ENCODE data around the gene EEPD1. TPM values are rescaled to one million over a fixed set of nuclear protein-coding genes. Genes with fewer than 3 reads are reported as not detected.
"Not testable (repeated sequence)": the region's sequence is repeated elsewhere in the genome, so short reads cannot be mapped to it uniquely, and the experiment has no call there.

Gene EEPD1
- total and polyA plus RNA-seq, 3 donors from 2014 or later: 10.2 to 11.8 (median 10.9) TPM

DNA sequence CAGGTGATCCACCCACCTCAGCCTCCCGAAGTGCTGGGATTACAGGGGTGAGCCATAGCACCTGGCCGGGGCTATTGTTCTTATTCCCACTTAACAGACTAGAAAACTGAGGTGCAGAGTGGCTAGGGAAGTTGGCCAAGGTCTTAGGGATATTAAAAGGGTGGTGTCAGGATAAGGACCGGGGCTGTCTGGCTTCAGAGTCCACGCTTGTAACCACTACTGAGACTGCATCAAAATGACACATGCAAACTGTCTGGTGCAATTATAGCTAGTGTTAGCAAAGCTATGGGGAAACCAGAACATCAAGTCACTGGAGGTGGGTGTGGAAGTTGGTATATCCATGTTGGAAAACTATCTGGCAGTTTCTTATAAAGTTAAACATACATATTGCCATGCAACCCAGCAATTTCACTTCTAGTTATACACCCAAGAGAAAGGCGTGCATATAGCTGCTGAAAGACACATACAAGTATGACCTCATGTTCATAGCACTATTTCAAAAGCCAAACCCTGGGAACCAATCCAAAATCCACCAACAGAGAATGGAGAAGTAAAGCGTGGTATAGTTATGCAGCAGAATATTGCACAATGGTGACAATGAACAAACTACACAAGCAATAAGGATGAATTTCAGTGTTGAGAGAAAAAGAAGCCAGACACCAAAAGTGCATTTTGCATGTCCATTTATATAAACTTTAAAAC lies 33.9 kb upstream of the EEPD1 start:
- H3K27me3 ChIP-seq: no peaks in the 10 kb centered on the region
- no peak for DNase-seq
- peaks cover 13% of the 10 kb centered on the region for H3K4me1 ChIP-seq
- WGBS, 2 donors: 88 to 92% methylated on average over 6 of the region's 6 CpGs
- TF ChIP-seq, protein P1, sequence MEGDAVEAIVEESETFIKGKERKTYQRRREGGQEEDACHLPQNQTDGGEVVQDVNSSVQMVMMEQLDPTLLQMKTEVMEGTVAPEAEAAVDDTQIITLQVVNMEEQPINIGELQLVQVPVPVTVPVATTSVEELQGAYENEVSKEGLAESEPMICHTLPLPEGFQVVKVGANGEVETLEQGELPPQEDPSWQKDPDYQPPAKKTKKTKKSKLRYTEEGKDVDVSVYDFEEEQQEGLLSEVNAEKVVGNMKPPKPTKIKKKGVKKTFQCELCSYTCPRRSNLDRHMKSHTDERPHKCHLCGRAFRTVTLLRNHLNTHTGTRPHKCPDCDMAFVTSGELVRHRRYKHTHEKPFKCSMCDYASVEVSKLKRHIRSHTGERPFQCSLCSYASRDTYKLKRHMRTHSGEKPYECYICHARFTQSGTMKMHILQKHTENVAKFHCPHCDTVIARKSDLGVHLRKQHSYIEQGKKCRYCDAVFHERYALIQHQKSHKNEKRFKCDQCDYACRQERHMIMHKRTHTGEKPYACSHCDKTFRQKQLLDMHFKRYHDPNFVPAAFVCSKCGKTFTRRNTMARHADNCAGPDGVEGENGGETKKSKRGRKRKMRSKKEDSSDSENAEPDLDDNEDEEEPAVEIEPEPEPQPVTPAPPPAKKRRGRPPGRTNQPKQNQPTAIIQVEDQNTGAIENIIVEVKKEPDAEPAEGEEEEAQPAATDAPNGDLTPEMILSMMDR (IDR thresholded peaks at IDR 0.05): no peak
- no peak for TF ChIP-seq POLR2A (IDR thresholded peaks at IDR 0.05)
- H3K4me3 ChIP-seq: no peak overlapping the region
- intact Hi-C loops (cut with DNase I; ENCODE audit: low total_unique reads): no loop called here
- no peaks in the 10 kb centered on the region for H3K36me3 ChIP-seq (ENCODE audit: low read depth, missing control alignments)
- H3K9me3 ChIP-seq: no peaks in the 10 kb centered on the region
- no peak overlapping the region for H3K27ac ChIP-seq

DNA sequence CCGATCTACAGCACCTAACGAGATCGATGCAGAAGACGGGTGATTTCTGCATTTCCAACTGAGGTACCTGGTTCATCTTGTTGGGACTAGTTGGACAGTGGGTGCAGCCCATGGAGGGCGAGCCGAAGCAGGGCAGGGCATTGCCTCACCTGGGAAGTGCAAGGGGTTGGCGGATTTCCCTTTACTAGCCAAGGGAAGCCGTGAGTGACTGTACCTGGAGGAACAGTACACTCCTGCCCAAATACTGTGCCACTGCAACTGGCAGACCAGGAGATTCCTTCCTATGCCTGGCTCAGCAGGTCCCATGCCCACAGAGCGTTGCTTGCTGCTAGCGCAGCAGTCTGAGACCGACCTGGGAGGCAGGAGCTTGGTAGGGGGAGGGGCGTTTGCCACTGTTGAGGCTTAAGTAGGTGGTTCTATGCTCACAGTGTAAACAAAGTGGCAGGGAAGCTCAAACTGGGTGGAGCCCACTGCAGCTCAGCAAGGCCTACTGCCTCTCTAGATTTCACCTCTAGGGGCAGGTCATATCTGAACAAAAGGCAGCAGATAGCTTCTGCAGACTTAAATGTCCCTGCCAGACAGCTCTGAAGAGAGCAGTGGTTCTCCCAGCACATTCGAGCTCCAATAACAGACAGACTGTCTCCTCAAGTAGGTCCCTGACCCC lies 32.9 kb upstream of the EEPD1 start:
- not testable (repeated sequence) for H3K4me3 ChIP-seq
- H3K4me1 ChIP-seq: peaks cover 13% of the 10 kb centered on the region

DNA sequence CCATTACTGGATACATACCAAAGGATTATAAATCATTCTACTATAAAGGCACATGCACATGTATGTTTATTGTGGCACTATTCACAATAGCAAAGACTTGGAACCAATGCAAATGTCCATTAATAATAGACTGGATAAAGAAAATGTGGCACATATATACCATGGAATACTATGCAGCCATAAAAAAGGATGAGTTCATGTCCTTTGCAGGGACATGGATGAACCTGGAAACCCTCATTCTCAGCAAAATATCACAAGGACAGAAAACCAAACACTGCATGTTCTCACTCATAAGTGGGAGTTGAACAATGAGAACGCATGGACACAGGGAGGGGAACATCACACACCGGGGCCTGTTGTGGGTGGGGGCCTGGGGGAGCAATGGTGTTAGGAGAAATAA lies 27.4 kb upstream of the EEPD1 start:
- intact Hi-C loops (cut with DNase I; ENCODE audit: low total_unique reads); H3K27ac ChIP-seq; H3K36me3 ChIP-seq (ENCODE audit: low read depth, missing control alignments); H3K9me3 ChIP-seq; H3K4me3 ChIP-seq; DNase-seq; H3K4me1 ChIP-seq; H3K27me3 ChIP-seq: not testable (repeated sequence)
- 85 to 86% methylated on average over 2 of the region's 2 CpGs for WGBS, 2 donors

More for the DNA sequence above, 32.9 kb upstream of the EEPD1 start:
- H3K27me3 ChIP-seq; DNase-seq; intact Hi-C loops (cut with DNase I; ENCODE audit: low total_unique reads); H3K9me3 ChIP-seq; H3K36me3 ChIP-seq (ENCODE audit: low read depth, missing control alignments); H3K27ac ChIP-seq: not testable (repeated sequence)
- 83 to 92% methylated on average over 8 to 13 of the region's 13 CpGs for WGBS, 2 donors

DNA sequence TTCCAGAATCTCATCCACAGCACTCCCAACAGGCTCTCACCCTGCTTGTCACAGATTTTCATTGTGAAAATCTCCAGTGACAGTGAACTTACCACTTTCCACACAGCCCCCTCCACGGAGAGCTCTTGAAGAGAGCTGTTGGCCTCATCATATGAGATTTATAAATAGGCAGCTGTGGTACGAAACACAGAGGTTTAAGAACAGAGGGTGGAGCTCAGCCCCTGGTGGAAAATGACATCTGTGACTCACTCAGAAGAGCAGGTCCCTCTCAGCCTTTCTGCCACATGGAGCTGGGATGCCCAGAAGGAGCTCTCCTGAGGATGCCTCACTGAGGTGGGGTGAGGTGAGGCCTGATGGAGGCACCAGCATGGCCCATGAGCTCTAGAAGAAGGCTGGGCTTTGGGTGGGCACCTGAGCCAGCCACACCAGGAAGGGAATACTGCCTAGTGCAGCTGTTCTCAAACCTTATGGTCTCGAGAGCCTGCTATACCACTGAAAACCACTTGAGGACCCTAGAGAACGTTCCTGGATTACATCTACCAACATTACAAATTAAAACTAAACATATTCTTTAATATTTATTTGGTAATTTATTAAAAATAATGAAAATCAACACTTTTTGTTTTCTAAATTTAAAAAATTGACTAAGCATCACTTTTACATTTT lies 25.8 kb upstream of the EEPD1 start:
- H3K4me1 ChIP-seq: peaks cover 7% of the 10 kb centered on the region
- no peak overlapping the region for H3K4me3 ChIP-seq
- H3K36me3 ChIP-seq (ENCODE audit: low read depth, missing control alignments): no peaks in the 10 kb centered on the region
- intact Hi-C loops (cut with DNase I; ENCODE audit: low total_unique reads): no loop called here
- 87 to 94% methylated on average over 4 of the region's 4 CpGs for WGBS, 2 donors
- TF ChIP-seq, protein P1 (IDR thresholded peaks at IDR 0.05): peak in 1 of 3 experiments; percentile 29
- TF ChIP-seq POLR2A (IDR thresholded peaks at IDR 0.05): no peak
- no peaks in the 10 kb centered on the region for H3K27me3 ChIP-seq
- DNase-seq: no peak
- H3K9me3 ChIP-seq: no peaks in the 10 kb centered on the region
- no peak overlapping the region for H3K27ac ChIP-seq

DNA sequence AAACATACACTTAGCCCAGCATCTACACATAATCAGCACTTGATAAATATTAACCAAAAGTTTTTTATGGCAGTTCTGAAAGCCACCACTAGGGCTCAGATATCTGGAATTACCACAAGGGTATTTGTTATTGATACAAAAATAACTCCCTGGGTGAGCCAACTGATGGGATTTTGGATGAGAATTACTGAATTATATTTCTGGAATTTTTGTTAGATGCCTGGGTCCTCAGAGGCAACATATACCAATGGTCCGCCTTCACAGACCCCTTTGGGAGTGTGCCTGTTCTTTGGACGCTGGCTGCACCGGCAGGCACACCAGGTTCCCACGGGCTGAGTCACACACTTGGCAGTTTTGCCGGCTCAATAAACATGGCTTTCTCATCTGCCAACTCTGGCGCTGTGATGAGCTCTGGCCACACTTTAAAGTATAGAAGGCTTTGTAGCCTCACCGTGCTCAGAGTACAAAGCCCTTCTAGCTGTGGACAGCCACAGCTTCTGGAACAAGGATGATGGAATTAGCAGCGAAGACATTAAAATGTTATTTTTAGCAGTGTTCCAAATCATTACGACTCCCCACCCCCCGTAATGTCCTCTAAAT lies 24.5 kb upstream of the EEPD1 start:
- Histone ChIP-seq H3K36me3 (ENCODE audit: low read depth, missing control alignments) (no peaks in the 10 kb centered on the region), H3K27me3 (no peaks in the 10 kb centered on the region), H3K4me1 (peaks cover 7% of the 10 kb centered on the region), H3K9me3 (no peaks in the 10 kb centered on the region), H3K4me3 (no peak overlapping the region), H3K27ac (no peak overlapping the region)
- intact Hi-C loops (cut with DNase I; ENCODE audit: low total_unique reads): no loop called here
- no peak for TF ChIP-seq POLR2A (IDR thresholded peaks at IDR 0.05)
- TF ChIP-seq, protein P1 (IDR thresholded peaks at IDR 0.05): peak; percentile 40 to 83 (median 58)
- peak; percentile 60 for DNase-seq
- 42 to 66% methylated on average over 10 of the region's 10 CpGs for WGBS, 2 donors
